Heart left ventricle (tissue), 16 donors: Measurements from ENCODE around the gene ZBTB46. TPM values are rescaled to one million over a fixed set of nuclear protein-coding genes. Genes with fewer than 3 reads are reported as not detected.

Experiments
- ATAC-seq, 4 donors: fragments of 200-7000 bp; cut with Tn5 transposase; one replicate each; pipeline ENCODE4 v1.9.1; 2020 to 2022; ENCODE audit warnings: moderate library complexity in 4 of 4, mild to moderate bottlenecking in 3 of 4, moderate number of reproducible peaks in 1 of 4
- DNase-seq, 5 donors: peaks; one replicate each; pipeline ENCODE4 v3.0.0-alpha.2; 2020
- H3K27ac ChIP-seq, 12 donors: fragments of 200-600 bp; sonication (generic) in 4 of 12; one replicate each; pipeline versions ENCODE4 v1.5.0 to v1.8.0; 2016 to 2022; ENCODE audit warnings: mild to moderate bottlenecking in 2 of 12
- H3K27me3 ChIP-seq, 9 donors: fragments of 200-600 bp; sonication (generic) in 2 of 9; one replicate each; pipeline versions ENCODE4 v1.5.1 to v1.8.0; 2016 to 2022; ENCODE audit warnings: mild to moderate bottlenecking in 3 of 9
- H3K36me3 ChIP-seq, 9 donors: fragments of 200-600 bp; sonication (generic) in 2 of 9; one replicate each; pipeline versions ENCODE4 v1.5.0 to v1.8.0; 2018 to 2022; ENCODE audit warnings: mild to moderate bottlenecking in 2 of 9
- H3K4me1 ChIP-seq, 12 donors: fragments of 200-600 bp; sonication (generic) in 4 of 12; one replicate each; pipeline versions ENCODE4 v1.5.0 to v1.8.0; 2016 to 2022; ENCODE audit warnings: mild to moderate bottlenecking in 3 of 12
- H3K4me3 ChIP-seq, 12 donors: fragments of 200-600 bp; sonication (generic) in 4 of 12; one replicate each; pipeline versions ENCODE4 v1.5.0 to v1.8.0; 2017 to 2022; ENCODE audit warnings: mild to moderate bottlenecking in 9 of 12, moderate library complexity in 4 of 12
- H3K9me3 ChIP-seq, 12 donors: fragments of 200-600 bp; sonication (generic) in 4 of 12; one replicate each; pipeline versions ENCODE4 v1.5.0 to v1.8.0; 2016 to 2022; ENCODE audit warnings: mild to moderate bottlenecking in 1 of 12
- POLR2A ChIP-seq, 2 donors: fragments of 450-650 bp; IDR thresholded peaks; one replicate each; pipeline ENCODE4 v1.6.1; 2017; ENCODE audit warnings: antibody characterized with exemption in 2 of 2, mild to moderate bottlenecking in 2 of 2, moderate library complexity in 2 of 2
- WGBS, 4 donors: extraction: QIAGEN DNeasy Blood & Tissue Kit in 2 of 4; methylation state at CpG; one replicate each; pipeline versions ENCODE4 v1.1.5 to v1.1.7; 2013 to 2018; 5-methylcytosine and 5-hydroxymethylcytosine counted together
- intact Hi-C, 10 donors: fragments of 100-400 bp; cut with DNase I; formaldehyde crosslinking; loops; one replicate each; pipeline versions ENCODE4 v1.11.1 to v1.14.2; 2022
- polyA plus RNA-seq, 2 donors: library from polyadenylated mRNA; stranded (reverse); fragments of 200-250 nt; gene quantifications; one replicate each; pipeline ENCODE4 v1.2.3, GENCODE V29; 2013
- total RNA-seq, 9 donors: library from RNA; depleted of rRNA in 2 of 9; stranded (reverse); fragments of >200 nt in 2 of 9; fragmentation: NEBNext Ultra II Directional in 3 of 9; extraction: Animal tissue kit (Norgen Biotek cat#: 25700) in 3 of 9; gene quantifications; one replicate each; pipeline versions ENCODE4 v1.1.0 to v1.2.4, GENCODE V29; 2016 to 2023
- TF ChIP-seq, protein P1 (sequence below), 12 donors: fragments of 200-600 bp; sonication (generic) in 4 of 12; IDR thresholded peaks; one replicate each; pipeline versions ENCODE4 v1.5.0 to v1.8.0; 2018 to 2022; ENCODE audit warnings: antibody characterized with exemption in 12 of 12, mild to moderate bottlenecking in 5 of 12
- donor health status: ischemic (EF 13 %, LVEDD 7.1; RV severe dilation, severe dysfunction).
- donor health status: healthy with polysubstance abuse.
- donor health status: DM: no; HTN: yes; CAD: no.
- donor health status: DM: no; HTN: no; CAD: no.
- donor health status: ischemic (EF 25% LVEDD 6.9; RV normal size, moderate dysfunction).
- donor health status: ischemic (EF 25% LVEDD 5.7; RV mildly dilated, moderate dysfunction).
- donor health status: healthy.
- donor health status: DM: yes; HTN: yes; CAD: no.
- donor health status: ischemic (EF 35%, LVEDD 5.7; RV mildly dilated, moderate dysfunction).
- donor health status: nonischemic (EF 11% LVEDD 7.7; RV severe dilation, severe dysfunction).
- donor health status: DM: yes; HTN: yes; CAD: no.
- donor health status: PGD.
- donor health status: ischemic (EF 29% LVEDD 5.4; RV normal size, mild dysfunction).
- donor health status: nonischemic (EF 23%, LVEDD 6.1; RV moderate dilation, normal function).

Gene ZBTB46
- total and polyA plus RNA-seq, 11 donors = 6.6 to 27.4 (median 14.3) TPM

- Histone ChIP-seq H3K27ac (no peak overlapping the region), H3K36me3 (no peaks in the 10 kb centered on the region), H3K9me3 (no peaks in the 10 kb centered on the region), H3K27me3 (peaks cover 0 to 33% (median 0%) of the 10 kb centered on the region in 9 donors), H3K4me1 (peaks cover 0 to 38% (median 30%) of the 10 kb centered on the region in 12 donors), H3K4me3 (no peak overlapping the region)
- TF ChIP-seq POLR2A (IDR thresholded peaks at IDR 0.05) = no peak
- TF ChIP-seq, protein P1, sequence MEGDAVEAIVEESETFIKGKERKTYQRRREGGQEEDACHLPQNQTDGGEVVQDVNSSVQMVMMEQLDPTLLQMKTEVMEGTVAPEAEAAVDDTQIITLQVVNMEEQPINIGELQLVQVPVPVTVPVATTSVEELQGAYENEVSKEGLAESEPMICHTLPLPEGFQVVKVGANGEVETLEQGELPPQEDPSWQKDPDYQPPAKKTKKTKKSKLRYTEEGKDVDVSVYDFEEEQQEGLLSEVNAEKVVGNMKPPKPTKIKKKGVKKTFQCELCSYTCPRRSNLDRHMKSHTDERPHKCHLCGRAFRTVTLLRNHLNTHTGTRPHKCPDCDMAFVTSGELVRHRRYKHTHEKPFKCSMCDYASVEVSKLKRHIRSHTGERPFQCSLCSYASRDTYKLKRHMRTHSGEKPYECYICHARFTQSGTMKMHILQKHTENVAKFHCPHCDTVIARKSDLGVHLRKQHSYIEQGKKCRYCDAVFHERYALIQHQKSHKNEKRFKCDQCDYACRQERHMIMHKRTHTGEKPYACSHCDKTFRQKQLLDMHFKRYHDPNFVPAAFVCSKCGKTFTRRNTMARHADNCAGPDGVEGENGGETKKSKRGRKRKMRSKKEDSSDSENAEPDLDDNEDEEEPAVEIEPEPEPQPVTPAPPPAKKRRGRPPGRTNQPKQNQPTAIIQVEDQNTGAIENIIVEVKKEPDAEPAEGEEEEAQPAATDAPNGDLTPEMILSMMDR (IDR thresholded peaks at IDR 0.05) = no peak
- 62 to 86% (median 74%) methylated on average over 8 to 9 of the region's 9 CpGs for WGBS, 4 donors
- ATAC-seq (no peak), DNase-seq (no peak)
- intact Hi-C loops = no loop called here
These were observed 11.2 kb upstream of the ZBTB46 start for GRCh38 chr20:63842258-63842657.

DNA sequence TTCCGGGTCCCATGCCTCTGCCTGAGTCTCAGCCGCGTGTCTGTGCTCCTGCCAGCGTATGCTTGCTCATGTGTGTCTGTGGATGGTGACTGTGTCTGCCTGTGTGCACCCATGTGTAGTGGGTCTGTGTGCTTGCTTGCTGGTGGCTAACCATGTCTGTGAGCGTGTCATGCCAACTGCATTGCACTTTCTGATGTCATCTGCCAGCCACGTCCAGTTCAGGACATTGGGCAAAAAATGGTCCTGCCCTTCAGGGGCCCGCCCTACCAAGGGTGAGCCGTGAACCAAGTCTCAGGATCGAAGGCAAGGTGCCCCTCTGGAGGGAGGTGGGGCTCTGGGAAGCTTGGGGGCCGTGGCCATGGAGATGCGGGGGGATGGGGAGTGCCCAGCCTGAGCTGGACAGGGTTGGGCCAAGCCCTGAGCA is 9.4 kb upstream of the ZBTB46 start:
- DNase-seq (no peak), ATAC-seq (no peak)
- Histone ChIP-seq H3K27ac (no peak overlapping the region), H3K27me3 (peaks cover 0 to 22% (median 0%) of the 10 kb centered on the region in 9 donors), H3K36me3 (no peaks in the 10 kb centered on the region), H3K9me3 (no peaks in the 10 kb centered on the region), H3K4me1 (peaks cover 0 to 22% (median 14%) of the 10 kb centered on the region in 12 donors), H3K4me3 (no peak overlapping the region)
- intact Hi-C loops = no loop called here
- TF ChIP-seq, protein P1 (IDR thresholded peaks at IDR 0.05) = no peak
- no peak for TF ChIP-seq POLR2A (IDR thresholded peaks at IDR 0.05)
- 88 to 94% (median 91%) methylated on average over 10 to 11 of the region's 11 CpGs for WGBS, 4 donors

- no peaks in the 10 kb centered on the region for H3K36me3 ChIP-seq
- ATAC-seq (no peak), DNase-seq (no peak)
- no peaks in the 10 kb centered on the region for H3K9me3 ChIP-seq
- no peak for TF ChIP-seq POLR2A (IDR thresholded peaks at IDR 0.05)
- TF ChIP-seq, protein P1 (IDR thresholded peaks at IDR 0.05) = no peak
- WGBS, 4 donors = 79 to 93% (median 91%) methylated on average over 6 to 13 of the region's 13 CpGs
- H3K27me3 ChIP-seq = peaks cover 0 to 14% (median 0%) of the 10 kb centered on the region in 9 donors
- H3K4me1 ChIP-seq = peaks cover 1 to 22% (median 14%) of the 10 kb centered on the region in 12 donors
- intact Hi-C loops = no loop called here
- no peak overlapping the region for H3K27ac ChIP-seq
- H3K4me3 ChIP-seq = no peak overlapping the region
These were observed 8.6 kb upstream of the ZBTB46 start for GRCh38 chr20:63839620-63840019.

DNA sequence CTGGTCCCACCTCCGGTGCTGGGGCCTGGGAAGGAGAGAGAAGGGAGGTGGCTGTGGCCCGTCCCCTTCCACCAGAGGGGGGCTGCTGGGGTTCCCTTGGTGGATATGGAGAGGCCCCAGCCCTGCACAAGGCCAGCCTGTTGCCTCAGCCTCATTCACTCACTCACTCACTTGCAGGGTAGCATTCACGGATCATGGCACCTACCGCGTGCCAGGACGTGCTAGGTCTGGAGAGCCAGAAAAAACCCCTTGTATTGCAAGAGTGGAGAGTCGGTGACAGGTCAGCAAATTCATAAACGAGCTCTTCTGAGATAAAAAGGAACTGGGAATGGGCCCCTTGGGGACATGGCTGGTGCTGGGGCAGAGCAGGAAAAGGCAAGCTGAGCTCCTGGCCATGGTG is 6.4 kb upstream of the ZBTB46 start:
- Histone ChIP-seq H3K27me3 (peaks cover 0 to 6% (median 0%) of the 10 kb centered on the region in 9 donors), H3K9me3 (no peaks in the 10 kb centered on the region), H3K4me1 (peaks cover 13 to 32% (median 31%) of the 10 kb centered on the region in 12 donors), H3K4me3 (no peak overlapping the region), H3K27ac (no peak overlapping the region), H3K36me3 (no peaks in the 10 kb centered on the region)
- TF ChIP-seq, protein P1 (IDR thresholded peaks at IDR 0.05) = no peak
- no peak for TF ChIP-seq POLR2A (IDR thresholded peaks at IDR 0.05)
- intact Hi-C loops = no loop called here
- WGBS, 4 donors = 62 to 68% (median 65%) methylated on average over 8 of the region's 8 CpGs
- DNase-seq (no peak), ATAC-seq (no peak)
